GM12864 (cell line): ENCODE measurements around the gene HDDC2.

Experiments
- DNase-seq: peaks from one replicate; pipeline ENCODE4 v3.0.0-alpha.2; 2011; ENCODE audit warnings: low read depth
- H3K4me3 ChIP-seq: 2 replicates; pipeline ENCODE4 v1.5.1; 2011; ENCODE audit warnings: mild to moderate bottlenecking, low read depth, low read length, control low read depth
- TF ChIP-seq, protein P1 (sequence below): IDR thresholded peaks from 2 replicates; pipeline ENCODE4 v1.5.1; 2011; ENCODE audit warnings: low read depth, mild to moderate bottlenecking, moderate library complexity, low read length, control low read depth, inconsistent platforms; ENCODE audit errors: missing control alignments

Gene HDDC2

DNA sequence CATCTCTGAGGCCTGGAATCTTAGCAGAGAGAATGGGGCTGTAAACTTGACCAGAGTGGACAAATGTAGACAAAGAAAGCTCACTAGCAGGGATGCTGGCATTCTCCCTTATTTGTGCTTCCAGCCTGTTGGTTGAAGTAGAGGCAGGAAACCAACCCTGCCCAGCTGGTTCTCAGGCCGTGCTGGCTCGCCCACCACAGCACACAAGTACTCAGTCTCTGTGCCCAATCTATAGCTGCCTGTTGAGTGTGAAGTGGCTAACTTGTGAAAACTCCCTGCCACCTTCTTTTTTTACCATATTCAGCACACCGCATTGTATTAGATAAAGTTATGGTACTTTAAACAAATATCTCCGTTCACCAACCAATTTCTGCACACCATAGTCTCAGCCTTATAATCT is 37.3 kb downstream of the HDDC2 start:
- no peak overlapping the region for H3K4me3 ChIP-seq
- TF ChIP-seq, protein P1, sequence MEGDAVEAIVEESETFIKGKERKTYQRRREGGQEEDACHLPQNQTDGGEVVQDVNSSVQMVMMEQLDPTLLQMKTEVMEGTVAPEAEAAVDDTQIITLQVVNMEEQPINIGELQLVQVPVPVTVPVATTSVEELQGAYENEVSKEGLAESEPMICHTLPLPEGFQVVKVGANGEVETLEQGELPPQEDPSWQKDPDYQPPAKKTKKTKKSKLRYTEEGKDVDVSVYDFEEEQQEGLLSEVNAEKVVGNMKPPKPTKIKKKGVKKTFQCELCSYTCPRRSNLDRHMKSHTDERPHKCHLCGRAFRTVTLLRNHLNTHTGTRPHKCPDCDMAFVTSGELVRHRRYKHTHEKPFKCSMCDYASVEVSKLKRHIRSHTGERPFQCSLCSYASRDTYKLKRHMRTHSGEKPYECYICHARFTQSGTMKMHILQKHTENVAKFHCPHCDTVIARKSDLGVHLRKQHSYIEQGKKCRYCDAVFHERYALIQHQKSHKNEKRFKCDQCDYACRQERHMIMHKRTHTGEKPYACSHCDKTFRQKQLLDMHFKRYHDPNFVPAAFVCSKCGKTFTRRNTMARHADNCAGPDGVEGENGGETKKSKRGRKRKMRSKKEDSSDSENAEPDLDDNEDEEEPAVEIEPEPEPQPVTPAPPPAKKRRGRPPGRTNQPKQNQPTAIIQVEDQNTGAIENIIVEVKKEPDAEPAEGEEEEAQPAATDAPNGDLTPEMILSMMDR = no peak
- DNase-seq = no peak

GRCh38 chr6:125262016-125263013 is 39.5 kb downstream of the HDDC2 start:
- TF ChIP-seq, protein P1 = no peak
- no peak overlapping the region for H3K4me3 ChIP-seq
- DNase-seq = no peak

DNA sequence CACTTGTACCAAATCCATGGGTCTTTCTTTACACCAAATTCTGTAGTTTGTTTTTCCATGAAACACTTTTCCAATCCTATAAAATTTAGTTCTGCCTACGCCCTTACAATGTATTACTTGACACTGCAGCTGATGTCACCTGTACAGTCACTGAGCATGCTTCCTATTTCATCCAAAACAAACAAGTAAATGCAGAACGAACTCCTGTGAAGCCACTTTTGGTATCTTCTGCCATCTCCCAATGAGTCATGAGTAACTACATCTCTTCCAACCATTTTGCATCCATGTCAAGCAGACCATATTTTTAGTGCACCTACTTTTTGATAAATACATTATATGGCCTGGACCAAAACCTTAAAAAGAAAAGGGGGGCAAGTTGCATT is 42.4 kb downstream of the HDDC2 start:
- DNase-seq = no peak
- no peak overlapping the region for H3K4me3 ChIP-seq
- TF ChIP-seq, protein P1 = no peak

DNA sequence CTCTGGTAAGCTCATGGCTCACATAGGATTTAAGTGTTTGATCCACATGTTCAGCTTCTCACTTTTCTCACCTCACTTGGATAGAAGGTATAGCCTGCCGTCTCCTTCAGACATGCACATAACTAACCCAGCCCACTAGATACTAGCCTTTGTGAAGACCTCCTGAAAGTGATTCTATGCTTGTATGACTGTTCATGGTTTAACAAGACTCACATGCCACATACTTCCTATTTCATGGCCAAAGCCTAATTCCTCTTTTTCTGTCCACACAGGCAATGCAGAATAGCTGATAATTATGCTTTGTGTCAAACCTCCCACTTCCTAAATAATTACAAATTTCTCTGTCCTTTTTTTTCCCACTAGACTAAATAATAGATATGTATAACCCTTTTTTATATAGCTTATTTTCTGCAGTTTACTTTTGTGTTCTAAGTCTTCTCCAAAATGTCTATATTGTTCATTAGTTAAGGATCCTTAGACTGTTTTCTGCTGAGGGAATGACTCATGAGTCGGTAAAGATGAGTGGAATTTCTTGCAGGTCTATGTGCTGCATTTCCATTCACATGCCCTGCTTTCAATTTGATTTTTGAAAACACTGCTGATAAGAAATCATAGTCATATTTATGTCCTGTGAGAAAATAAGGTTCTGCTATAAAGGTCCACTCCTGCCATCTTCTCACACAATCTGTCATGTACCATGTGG is 43.0 kb downstream of the HDDC2 start:
- TF ChIP-seq, protein P1 = no peak
- H3K4me3 ChIP-seq = no peak overlapping the region
- no peak for DNase-seq

GRCh38 chr6:125257351-125257750 is 44.4 kb downstream of the HDDC2 start:
- TF ChIP-seq, protein P1 = no peak
- H3K4me3 ChIP-seq = no peak overlapping the region
- DNase-seq = no peak

GRCh38 chr6:125255201-125255600 is 46.6 kb downstream of the HDDC2 start:
- TF ChIP-seq, protein P1 = no peak
- no peak for DNase-seq

GRCh38 chr6:125254321-125254720 is 47.4 kb downstream of the HDDC2 start:
- H3K4me3 ChIP-seq = no peak overlapping the region
- TF ChIP-seq, protein P1 = no peak
- no peak for DNase-seq

More at GRCh38 chr6:125255201-125255600, 46.6 kb downstream of the HDDC2 start:
- no peak overlapping the region for H3K4me3 ChIP-seq
